Panc1 (cell line): ENCODE results near the gene KIF4B. TPM values are rescaled to one million over a fixed set of nuclear protein-coding genes. Genes with fewer than 3 reads are reported as not detected.
"Not testable (repeated sequence)": the region's sequence is repeated elsewhere in the genome, so short reads cannot be mapped to it uniquely, and the experiment has no call there.

Source experiments
- ATAC-seq: fragments of 200-7000 bp; cut with Tn5 transposase; 2 replicates; pipeline ENCODE4 v1.9.1; 2020; ENCODE audit warnings: mild to moderate bottlenecking, moderate library complexity
- BruUV-seq: library from RNA; stranded (reverse); fragments of 400-500 nt; replicated peaks from 2 replicates; lab custom pipeline; 2021; lab: Mats Ljungman, UMichigan
- CTCF ChIA-PET: fragments of 300-600 bp; sonication (Branson Sonifier 250); formaldehyde crosslinking; loops from one replicate; lab custom pipeline; 2022; ENCODE audit warnings: antibody characterized with exemption; lab: Charles Lee
- POLR2A ChIA-PET: fragments of 300-600 bp; sonication (Branson Sonifier 250); formaldehyde crosslinking; loops from one replicate; lab custom pipeline; 2022; ENCODE audit warnings: antibody characterized with exemption; lab: Charles Lee
- DNase-seq: peaks from one replicate; pipeline ENCODE4 v3.0.0-alpha.2; 2010; ENCODE audit warnings: low read depth, low spot score
- H3K27ac ChIP-seq: 2 replicates; pipeline ENCODE4 v1.5.1; 2011; ENCODE audit warnings: mild to moderate bottlenecking, low read length, inconsistent platforms
- H3K27me3 ChIP-seq: fragments of 200-500 bp; sonication (Bioruptor generic); 2 replicates; pipeline ENCODE4 v1.6.0; 2014; ENCODE audit warnings: low read length, inconsistent platforms; ENCODE audit not compliant: control insufficient read depth, insufficient read depth
- H3K36me3 ChIP-seq: fragments of 200-500 bp; sonication (Bioruptor generic); 2 replicates; pipeline ENCODE4 v1.5.1; 2014; ENCODE audit warnings: inconsistent platforms, mild to moderate bottlenecking, low read length, moderate library complexity; ENCODE audit not compliant: control insufficient read depth, insufficient read depth
- H3K4me1 ChIP-seq: 2 replicates; pipeline ENCODE4 v1.5.1; 2011; ENCODE audit warnings: inconsistent platforms, mild to moderate bottlenecking, low read length, moderate library complexity; ENCODE audit not compliant: control insufficient read depth, insufficient read depth
- H3K4me3 ChIP-seq, 2 experiments: 2 replicates each; pipeline ENCODE4 v1.5.1; 2011 to 2012; ENCODE audit warnings: low read depth in 2 of 2, low read length in 2 of 2, mild to moderate bottlenecking in 2 of 2, inconsistent platforms in 1 of 2, moderate library complexity in 1 of 2
- H3K9me3 ChIP-seq: fragments of 200-500 bp; sonication (Bioruptor generic); 2 replicates; pipeline ENCODE4 v1.5.1; 2014; ENCODE audit warnings: low read depth, mild to moderate bottlenecking, inconsistent platforms, low read length, moderate library complexity; ENCODE audit not compliant: control insufficient read depth, insufficient read depth
- POLR2AphosphoS5 ChIP-seq: IDR thresholded peaks from 2 replicates; pipeline ENCODE4 v1.6.1; 2012; ENCODE audit warnings: mild to moderate bottlenecking, low read depth, low read length, moderate library complexity
- SIN3A ChIP-seq: IDR thresholded peaks from 2 replicates; pipeline ENCODE4 v1.6.1; 2012; ENCODE audit warnings: low read depth, mild to moderate bottlenecking, low read length, moderate library complexity, borderline replicate concordance; ENCODE audit not compliant: insufficient read depth
- TCF7L2 ChIP-seq: IDR thresholded peaks from 2 replicates; pipeline ENCODE4 v1.6.1; 2011; ENCODE audit warnings: mild to moderate bottlenecking, low read depth, low read length, inconsistent platforms
- in situ Hi-C: cut with HindIII; loops from 2 replicates; pipeline ENCODE4 v1.10.0; 2016; ENCODE audit warnings: low sequenced_read_pairs, low pct_unique_long_range_greater_than_20kb
- intact Hi-C: fragments of 100-400 bp; cut with micrococcal nuclease; formaldehyde crosslinking; loops from one replicate; pipeline ENCODE4 v1.10.0; 2022; ENCODE audit not compliant: unreplicated experiment
- total RNA-seq: library from RNA; stranded (reverse); gene quantifications from one replicate; pipeline ENCODE4 v1.2.1, GENCODE V29; 2021; ENCODE audit not compliant: unreplicated experiment
- TF ChIP-seq, protein P1 (sequence below): fragments of 450-650 bp; IDR thresholded peaks from 2 replicates; pipeline ENCODE4 v1.5.1; 2017; ENCODE audit warnings: mild to moderate bottlenecking
- TF ChIP-seq, protein P2 (sequence below), 2 experiments: IDR thresholded peaks; 2 replicates each; pipeline ENCODE4 v1.6.1; 2011 to 2012; ENCODE audit warnings: low read depth in 2 of 2, control low read depth in 1 of 2, low read length in 1 of 2, mild to moderate bottlenecking in 1 of 2, moderate library complexity in 1 of 2; ENCODE audit not compliant: insufficient read depth in 1 of 2

The KIF4B gene
- total RNA-seq, 1 experiment from 2014 or later = 0.10 TPM

DNA sequence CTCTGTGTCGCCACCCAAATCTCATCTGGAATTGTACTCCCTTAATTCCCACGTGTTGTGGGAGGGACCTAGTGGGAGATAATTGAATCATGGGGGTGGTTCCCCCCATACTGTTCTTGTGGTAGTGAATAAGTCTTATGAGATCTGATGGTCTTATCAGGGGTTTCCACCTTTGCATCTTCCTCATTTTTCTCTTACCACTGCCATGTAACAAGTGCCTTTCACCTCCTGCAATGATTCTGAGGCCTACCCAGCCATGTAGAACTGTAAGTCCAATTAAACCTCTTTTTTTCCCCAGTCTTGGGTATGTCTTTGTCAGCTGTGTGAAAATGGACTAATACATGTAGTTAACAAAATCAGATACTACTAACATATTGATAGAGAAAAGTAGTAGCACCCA is 35.3 kb upstream of the KIF4B start:
- CTCF ChIA-PET, H3K9me3 ChIP-seq, H3K36me3 ChIP-seq, BruUV-seq, intact Hi-C loops, H3K4me1 ChIP-seq, H3K4me3 ChIP-seq, in situ Hi-C loops, DNase-seq, H3K27ac ChIP-seq, ATAC-seq, POLR2A ChIA-PET, H3K27me3 ChIP-seq: not testable (repeated sequence)

DNA sequence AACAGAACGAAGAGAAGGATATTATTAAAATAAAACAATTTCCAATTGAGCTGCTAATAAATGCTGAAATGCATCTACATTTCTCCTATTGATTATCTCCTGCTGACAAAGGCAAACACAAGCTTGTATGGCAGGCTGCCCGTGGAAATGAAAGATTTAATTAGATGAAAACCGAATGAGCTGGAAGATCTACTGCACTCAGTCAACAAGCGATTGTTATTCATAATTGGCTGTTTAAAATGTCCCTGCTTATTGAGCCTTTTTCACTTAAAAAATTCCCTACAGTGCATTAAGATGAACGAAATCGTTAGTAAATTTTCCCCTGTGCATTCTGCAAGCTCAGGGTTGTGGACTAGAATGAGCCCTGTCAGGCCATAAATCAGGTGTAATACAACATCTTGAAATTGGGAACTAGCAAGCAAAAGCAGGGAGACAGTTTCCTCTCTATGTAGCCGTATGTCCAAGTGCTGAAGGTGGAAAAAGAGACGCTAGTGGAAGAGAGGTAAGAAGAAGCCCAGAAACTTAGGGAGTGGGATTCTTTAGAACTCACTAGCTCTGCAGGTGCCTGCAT is 28.5 kb upstream of the KIF4B start:
- CTCF ChIA-PET = interaction anchor here (0.6 kb wide), 1 partner anchor 22 kb away, joined by 3 read pairs; no protein-coding TSS in a partner anchor
- Histone ChIP-seq H3K4me1 (no peaks in the 10 kb centered on the region), H3K27me3 (peaks cover 8% of the 10 kb centered on the region; the same call in 1 of the 2 replicates), H3K36me3 (no peaks in the 10 kb centered on the region), H3K27ac (no peak overlapping the region), H3K4me3 (no peak overlapping the region), H3K9me3 (no peaks in the 10 kb centered on the region)
- intact Hi-C loops (no loop called here), in situ Hi-C loops (no loop called here)
- ATAC-seq (no peak), DNase-seq (no peak)
- POLR2A ChIA-PET = interaction anchor here (0.6 kb wide), 1 partner anchor 252 kb away, joined by 7 read pairs; no protein-coding TSS in a partner anchor
- BruUV-seq = no TSS peak
- TF ChIP-seq, protein P1, sequence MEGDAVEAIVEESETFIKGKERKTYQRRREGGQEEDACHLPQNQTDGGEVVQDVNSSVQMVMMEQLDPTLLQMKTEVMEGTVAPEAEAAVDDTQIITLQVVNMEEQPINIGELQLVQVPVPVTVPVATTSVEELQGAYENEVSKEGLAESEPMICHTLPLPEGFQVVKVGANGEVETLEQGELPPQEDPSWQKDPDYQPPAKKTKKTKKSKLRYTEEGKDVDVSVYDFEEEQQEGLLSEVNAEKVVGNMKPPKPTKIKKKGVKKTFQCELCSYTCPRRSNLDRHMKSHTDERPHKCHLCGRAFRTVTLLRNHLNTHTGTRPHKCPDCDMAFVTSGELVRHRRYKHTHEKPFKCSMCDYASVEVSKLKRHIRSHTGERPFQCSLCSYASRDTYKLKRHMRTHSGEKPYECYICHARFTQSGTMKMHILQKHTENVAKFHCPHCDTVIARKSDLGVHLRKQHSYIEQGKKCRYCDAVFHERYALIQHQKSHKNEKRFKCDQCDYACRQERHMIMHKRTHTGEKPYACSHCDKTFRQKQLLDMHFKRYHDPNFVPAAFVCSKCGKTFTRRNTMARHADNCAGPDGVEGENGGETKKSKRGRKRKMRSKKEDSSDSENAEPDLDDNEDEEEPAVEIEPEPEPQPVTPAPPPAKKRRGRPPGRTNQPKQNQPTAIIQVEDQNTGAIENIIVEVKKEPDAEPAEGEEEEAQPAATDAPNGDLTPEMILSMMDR = no peak
- TF ChIP-seq POLR2AphosphoS5 = no peak

DNA sequence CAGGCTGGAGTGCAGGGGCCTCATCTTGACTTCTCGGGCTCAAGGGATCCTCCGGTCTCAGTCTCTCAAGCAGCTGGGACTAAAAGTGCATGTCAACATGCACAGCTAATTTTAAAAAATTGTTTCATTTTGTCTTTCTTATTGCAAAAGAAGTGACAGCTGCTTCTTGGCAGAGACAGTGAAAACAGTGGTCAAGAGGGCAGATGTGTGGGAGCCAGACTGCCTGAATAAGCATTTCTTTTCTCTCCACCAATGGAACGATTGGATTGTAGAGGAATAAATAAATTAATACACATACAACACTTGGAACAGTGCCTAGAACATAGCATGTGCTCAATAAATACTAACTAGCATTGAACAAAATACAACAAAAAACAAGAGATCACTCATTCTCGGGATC is 27.4 kb upstream of the KIF4B start:
- in situ Hi-C loops = no loop called here
- no peak overlapping the region for H3K4me3 ChIP-seq
- TF ChIP-seq SIN3A = no peak
- TF ChIP-seq TCF7L2 = no peak
- TF ChIP-seq, protein P1 = no peak
- TF ChIP-seq, protein P2, sequence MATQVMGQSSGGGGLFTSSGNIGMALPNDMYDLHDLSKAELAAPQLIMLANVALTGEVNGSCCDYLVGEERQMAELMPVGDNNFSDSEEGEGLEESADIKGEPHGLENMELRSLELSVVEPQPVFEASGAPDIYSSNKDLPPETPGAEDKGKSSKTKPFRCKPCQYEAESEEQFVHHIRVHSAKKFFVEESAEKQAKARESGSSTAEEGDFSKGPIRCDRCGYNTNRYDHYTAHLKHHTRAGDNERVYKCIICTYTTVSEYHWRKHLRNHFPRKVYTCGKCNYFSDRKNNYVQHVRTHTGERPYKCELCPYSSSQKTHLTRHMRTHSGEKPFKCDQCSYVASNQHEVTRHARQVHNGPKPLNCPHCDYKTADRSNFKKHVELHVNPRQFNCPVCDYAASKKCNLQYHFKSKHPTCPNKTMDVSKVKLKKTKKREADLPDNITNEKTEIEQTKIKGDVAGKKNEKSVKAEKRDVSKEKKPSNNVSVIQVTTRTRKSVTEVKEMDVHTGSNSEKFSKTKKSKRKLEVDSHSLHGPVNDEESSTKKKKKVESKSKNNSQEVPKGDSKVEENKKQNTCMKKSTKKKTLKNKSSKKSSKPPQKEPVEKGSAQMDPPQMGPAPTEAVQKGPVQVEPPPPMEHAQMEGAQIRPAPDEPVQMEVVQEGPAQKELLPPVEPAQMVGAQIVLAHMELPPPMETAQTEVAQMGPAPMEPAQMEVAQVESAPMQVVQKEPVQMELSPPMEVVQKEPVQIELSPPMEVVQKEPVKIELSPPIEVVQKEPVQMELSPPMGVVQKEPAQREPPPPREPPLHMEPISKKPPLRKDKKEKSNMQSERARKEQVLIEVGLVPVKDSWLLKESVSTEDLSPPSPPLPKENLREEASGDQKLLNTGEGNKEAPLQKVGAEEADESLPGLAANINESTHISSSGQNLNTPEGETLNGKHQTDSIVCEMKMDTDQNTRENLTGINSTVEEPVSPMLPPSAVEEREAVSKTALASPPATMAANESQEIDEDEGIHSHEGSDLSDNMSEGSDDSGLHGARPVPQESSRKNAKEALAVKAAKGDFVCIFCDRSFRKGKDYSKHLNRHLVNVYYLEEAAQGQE (IDR thresholded peaks at IDR 0.05; ENCODE audit: insufficient read depth in 1 of 2, low read depth in 2 of 2, low read length in 1 of 2) = no peak
- no peak for TF ChIP-seq POLR2AphosphoS5
- no TSS peak for BruUV-seq
- H3K27me3 ChIP-seq = peaks cover 8% of the 10 kb centered on the region; the same call in 1 of the 2 replicates
- H3K9me3 ChIP-seq = no peaks in the 10 kb centered on the region
- ChIA-PET POLR2A (no interaction called here), CTCF (no interaction called here)
- H3K27ac ChIP-seq = no peak overlapping the region
- no peak for ATAC-seq
- intact Hi-C loops = no loop called here
- H3K4me1 ChIP-seq = no peaks in the 10 kb centered on the region
- DNase-seq = no peak
- no peaks in the 10 kb centered on the region for H3K36me3 ChIP-seq
